HG02642 (cell line): Measurements from ENCODE around the gene SYNCRIP.
"Not testable (repeated sequence)": the region's sequence is repeated elsewhere in the genome, so short reads cannot be mapped to it uniquely, and the experiment has no call there.

Source experiments
- ATAC-seq: cut with Tn5 transposase; IDR thresholded peaks from one replicate; pipeline ENCODE4 v1.9.1; 2021; ENCODE audit warnings: mild to moderate bottlenecking; ENCODE audit not compliant: unreplicated experiment, poor library complexity

The SYNCRIP gene

GRCh38 chr6:85672050-85672449 lies 29.4 kb upstream of the SYNCRIP start:
- no peak for ATAC-seq

- no peak for ATAC-seq
Observed at GRCh38 chr6:85670573-85670972, 27.9 kb upstream of the SYNCRIP start.

- peak; percentile 95 for ATAC-seq
Observed at GRCh38 chr6:85669735-85670194, 27.1 kb upstream of the SYNCRIP start.

- ATAC-seq = no peak
Observed at GRCh38 chr6:85662251-85662650, 19.6 kb upstream of the SYNCRIP start.

GRCh38 chr6:85660181-85660611 lies 17.5 kb upstream of the SYNCRIP start:
- no peak for ATAC-seq

- ATAC-seq = no peak
Observed at GRCh38 chr6:85650606-85651005, 7.9 kb upstream of the SYNCRIP start.

GRCh38 chr6:85644279-85644762 lies 1.6 kb upstream of the SYNCRIP start:
- no peak for ATAC-seq

- ATAC-seq = peak; percentile 52
Observed at GRCh38 chr6:85643537-85644278, 1.0 kb upstream of the SYNCRIP start.

GRCh38 chr6:85641897-85642773 lies 551 bp downstream of the SYNCRIP start:
- no peak for ATAC-seq

- ATAC-seq = no peak
Observed at GRCh38 chr6:85641522-85641896, 1.2 kb downstream of the SYNCRIP start.

- no peak for ATAC-seq
Observed at GRCh38 chr6:85640821-85641220, 1.9 kb downstream of the SYNCRIP start.

- ATAC-seq = no peak
Observed at GRCh38 chr6:85637579-85637978, 5.1 kb downstream of the SYNCRIP start.

GRCh38 chr6:85632164-85632942 lies 10.3 kb downstream of the SYNCRIP start:
- ATAC-seq = no peak

- ATAC-seq = not testable (repeated sequence)
Observed at GRCh38 chr6:85631117-85631516, 11.6 kb downstream of the SYNCRIP start.

- no peak for ATAC-seq
Observed at GRCh38 chr6:85628353-85628752, 14.3 kb downstream of the SYNCRIP start.

GRCh38 chr6:85620308-85620707 lies 22.4 kb downstream of the SYNCRIP start:
- ATAC-seq = no peak

GRCh38 chr6:85614780-85615179 lies 27.9 kb downstream of the SYNCRIP start:
- no peak for ATAC-seq

GRCh38 chr6:85612690-85613474 lies 29.8 kb downstream of the SYNCRIP start:
- ATAC-seq = no peak

- ATAC-seq = no peak
Observed at GRCh38 chr6:85610182-85610895, 32.3 kb downstream of the SYNCRIP start.
